Mesenchymal stem cell (in vitro differentiated cells and primary cell): ENCODE measurements around the gene CD59.
"Not testable (repeated sequence)": the region's sequence is repeated elsewhere in the genome, so short reads cannot be mapped to it uniquely, and the experiment has no call there.

Source experiments
- DNase-seq: peaks from one replicate; pipeline ENCODE4 v3.0.0-alpha.2; 2013
- H2AFZ ChIP-seq: one replicate; pipeline ENCODE4 v1.6.1; 2013; ENCODE audit warnings: low read depth, mild to moderate bottlenecking, control low read depth, inconsistent platforms, low read length, moderate library complexity
- H2AK5ac ChIP-seq: 2 replicates; pipeline ENCODE4 v1.6.1; 2013; ENCODE audit warnings: low read length, moderate library complexity, mild to moderate bottlenecking, inconsistent platforms; ENCODE audit not compliant: severe bottlenecking
- H2BK120ac ChIP-seq: one replicate; pipeline ENCODE4 v1.6.1; 2013; ENCODE audit warnings: low read depth, mild to moderate bottlenecking, inconsistent platforms, low read length, moderate library complexity
- H2BK12ac ChIP-seq, 2 experiments: one replicate each; pipeline ENCODE4 v1.6.1; 2013; ENCODE audit warnings: inconsistent platforms in 2 of 2, low read length in 2 of 2, mild to moderate bottlenecking in 2 of 2, moderate library complexity in 2 of 2, control low read depth in 1 of 2
- H2BK15ac ChIP-seq: one replicate; pipeline ENCODE4 v1.6.1; 2013; ENCODE audit warnings: mild to moderate bottlenecking, low read depth, inconsistent platforms; ENCODE audit not compliant: poor library complexity, severe bottlenecking
- H2BK5ac ChIP-seq: 2 replicates; pipeline ENCODE4 v1.6.1; 2013; ENCODE audit warnings: low read depth, mild to moderate bottlenecking, low read length, control low read depth, inconsistent platforms; ENCODE audit not compliant: poor library complexity, severe bottlenecking
- H3K14ac ChIP-seq, 2 experiments: one replicate each; pipeline ENCODE4 v1.6.1; 2013; ENCODE audit warnings: inconsistent platforms in 2 of 2, low read length in 2 of 2, control low read depth in 1 of 2, mild to moderate bottlenecking in 1 of 2, moderate library complexity in 1 of 2
- H3K18ac ChIP-seq, 2 experiments: one replicate each; pipeline ENCODE4 v1.6.1; 2013; ENCODE audit warnings: inconsistent platforms in 2 of 2, low read length in 2 of 2, control low read depth in 1 of 2, low read depth in 1 of 2, mild to moderate bottlenecking in 1 of 2
- H3K23ac ChIP-seq, 2 experiments: one replicate each; pipeline ENCODE4 v1.6.1; 2013; ENCODE audit warnings: inconsistent platforms in 2 of 2, low read length in 2 of 2, mild to moderate bottlenecking in 2 of 2, moderate library complexity in 2 of 2, control low read depth in 1 of 2
- H3K27ac ChIP-seq: 2 replicates; pipeline ENCODE4 v1.5.1; 2013; ENCODE audit warnings: mild to moderate bottlenecking, moderate library complexity, low read length, control low read depth, inconsistent platforms; ENCODE audit not compliant: poor library complexity, severe bottlenecking
- H3K27me3 ChIP-seq, 2 experiments: 2 replicates each; pipeline versions ENCODE4 v1.6.1 to v1.7.0; 2013; ENCODE audit warnings: low read length in 2 of 2, mild to moderate bottlenecking in 2 of 2, moderate library complexity in 2 of 2, control low read depth in 1 of 2, inconsistent platforms in 1 of 2; ENCODE audit not compliant: control insufficient read depth in 1 of 2, insufficient read depth in 1 of 2
- H3K36me3 ChIP-seq, 2 experiments: 2 replicates each; pipeline versions ENCODE4 v1.6.1 to v1.7.0; 2013; ENCODE audit warnings: low read length in 2 of 2, control low read depth in 1 of 2, inconsistent platforms in 1 of 2, low read depth in 1 of 2, mild to moderate bottlenecking in 1 of 2; ENCODE audit not compliant: insufficient read depth in 2 of 2, control insufficient read depth in 1 of 2
- H3K4ac ChIP-seq, 2 experiments: one replicate each; pipeline ENCODE4 v1.6.1; 2013; ENCODE audit warnings: inconsistent platforms in 2 of 2, low read length in 2 of 2, mild to moderate bottlenecking in 2 of 2, moderate library complexity in 2 of 2, control low read depth in 1 of 2, low read depth in 1 of 2
- H3K4me1 ChIP-seq: 2 replicates; pipeline ENCODE4 v1.6.1; 2013; ENCODE audit warnings: low read depth, low read length, control low read depth; ENCODE audit not compliant: control insufficient read depth, insufficient read depth
- H3K4me2 ChIP-seq: 2 replicates; pipeline ENCODE4 v1.6.1; 2013; ENCODE audit warnings: low read length, mild to moderate bottlenecking, inconsistent platforms; ENCODE audit not compliant: poor library complexity, severe bottlenecking
- H3K4me3 ChIP-seq, 2 experiments: 2 replicates each; pipeline versions ENCODE4 v1.5.1 to v1.7.0; 2013; ENCODE audit warnings: low read length in 2 of 2, mild to moderate bottlenecking in 2 of 2, control low read depth in 1 of 2, low read depth in 1 of 2; ENCODE audit not compliant: insufficient read depth in 1 of 2
- H3K79me1 ChIP-seq: replicated peaks from 2 replicates; pipeline ENCODE4 v1.6.1; 2013; ENCODE audit warnings: mild to moderate bottlenecking, control low read depth, low read length, inconsistent platforms; ENCODE audit not compliant: poor library complexity, severe bottlenecking
- H3K9ac ChIP-seq: 2 replicates; pipeline ENCODE4 v1.7.0; 2013; ENCODE audit warnings: mild to moderate bottlenecking, low read length, moderate library complexity
- H3K9me3 ChIP-seq: 2 replicates; pipeline ENCODE4 v1.7.0; 2013; ENCODE audit warnings: mild to moderate bottlenecking, low read length; ENCODE audit not compliant: control insufficient read depth
- H4K8ac ChIP-seq: one replicate; pipeline ENCODE4 v1.6.1; 2013; ENCODE audit warnings: inconsistent platforms, mild to moderate bottlenecking, low read length, moderate library complexity
- H4K91ac ChIP-seq: one replicate; pipeline ENCODE4 v1.6.1; 2013; ENCODE audit warnings: mild to moderate bottlenecking, low read length, inconsistent platforms
- WGBS: methylation state at CpG from one replicate; pipeline ENCODE4 v1.1.7; 2013; ENCODE audit warnings: mixed read lengths; 5-methylcytosine and 5-hydroxymethylcytosine counted together

The CD59 gene

DNA sequence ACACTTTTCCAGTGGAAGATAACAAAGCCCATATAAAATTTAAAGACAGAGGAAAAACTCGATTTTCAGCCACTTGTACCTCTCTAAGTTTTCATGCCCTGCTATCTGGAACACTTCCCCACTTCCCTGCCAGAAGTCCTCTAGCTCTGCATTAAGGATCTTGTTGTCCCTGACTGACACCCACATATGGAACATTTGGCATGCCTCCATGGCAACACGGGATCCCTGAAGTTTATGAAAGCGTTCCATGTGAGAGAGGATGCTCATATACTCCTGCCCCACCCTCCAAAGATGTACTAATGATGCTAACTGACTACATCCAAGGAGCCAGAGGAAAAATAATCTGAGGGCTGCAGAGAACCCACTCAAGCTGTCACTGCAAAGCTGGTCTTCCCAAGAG, 26.8 kb downstream of the CD59 start:
- Histone ChIP-seq H3K4ac (no peak overlapping the region), H3K14ac (no peak overlapping the region), H3K9ac (no peak overlapping the region), H3K4me3 (no peak overlapping the region), H3K4me1 (peaks cover 2% of the 10 kb centered on the region), H2AK5ac (no peak overlapping the region), H3K18ac (no peak overlapping the region), H3K23ac (no peak overlapping the region), H3K9me3 (no peaks in the 10 kb centered on the region), H3K27ac (no peak overlapping the region), H2AFZ (no peak overlapping the region), H3K79me1 (peaks cover 24% of the 10 kb centered on the region), H4K91ac (no peak overlapping the region), H2BK5ac (no peak overlapping the region), H2BK120ac (no peak overlapping the region), H3K36me3 (peaks cover 25 to 99% of the 10 kb centered on the region in 2 experiments), H4K8ac (no peak overlapping the region), H3K27me3 (no peaks in the 10 kb centered on the region), H2BK15ac (no peak overlapping the region), H2BK12ac (no peak overlapping the region), H3K4me2 (no peak overlapping the region)
- DNase-seq: no peak
- WGBS: 97% methylated on average over 3 of the region's 3 CpGs

DNA sequence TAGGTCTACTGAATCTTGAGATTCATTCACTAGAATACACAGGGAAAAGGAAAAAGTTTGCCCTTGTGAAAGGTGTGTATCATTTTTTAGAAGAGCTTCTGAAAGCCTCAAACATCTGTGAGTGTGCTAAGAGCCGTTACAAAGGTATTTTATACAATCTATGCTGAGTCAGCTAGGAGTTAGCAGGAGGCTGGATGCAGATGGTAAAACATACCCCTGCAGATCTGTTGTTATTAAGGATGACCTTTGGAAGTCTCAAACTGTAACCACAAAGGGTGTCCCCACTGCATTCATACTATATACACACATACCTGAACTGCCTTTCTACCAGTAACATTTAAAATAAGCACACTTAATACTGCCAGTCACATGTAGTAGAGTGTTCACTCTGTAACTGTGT, 27.2 kb downstream of the CD59 start:
- peaks cover 25 to 99% of the 10 kb centered on the region in 2 experiments for H3K36me3 ChIP-seq
- H2BK12ac ChIP-seq: no peak overlapping the region
- no peak overlapping the region for H2AK5ac ChIP-seq
- no peak overlapping the region for H3K4me2 ChIP-seq
- no peak overlapping the region for H4K8ac ChIP-seq
- H3K18ac ChIP-seq: no peak overlapping the region
- no peak for DNase-seq
- no peak overlapping the region for H2AFZ ChIP-seq
- H3K4me3 ChIP-seq: no peak overlapping the region
- H3K23ac ChIP-seq: no peak overlapping the region
- H3K14ac ChIP-seq: no peak overlapping the region
- no peak overlapping the region for H2BK5ac ChIP-seq
- H3K27ac ChIP-seq: no peak overlapping the region
- H2BK15ac ChIP-seq: no peak overlapping the region
- no peak overlapping the region for H2BK120ac ChIP-seq
- H3K4me1 ChIP-seq: peaks cover 3% of the 10 kb centered on the region
- no peak overlapping the region for H4K91ac ChIP-seq
- H3K27me3 ChIP-seq: no peaks in the 10 kb centered on the region
- peaks cover 24% of the 10 kb centered on the region for H3K79me1 ChIP-seq
- H3K9me3 ChIP-seq: no peaks in the 10 kb centered on the region
- no peak overlapping the region for H3K4ac ChIP-seq
- 69% methylated on average over 1 of the region's 1 CpG for WGBS
- no peak overlapping the region for H3K9ac ChIP-seq

DNA sequence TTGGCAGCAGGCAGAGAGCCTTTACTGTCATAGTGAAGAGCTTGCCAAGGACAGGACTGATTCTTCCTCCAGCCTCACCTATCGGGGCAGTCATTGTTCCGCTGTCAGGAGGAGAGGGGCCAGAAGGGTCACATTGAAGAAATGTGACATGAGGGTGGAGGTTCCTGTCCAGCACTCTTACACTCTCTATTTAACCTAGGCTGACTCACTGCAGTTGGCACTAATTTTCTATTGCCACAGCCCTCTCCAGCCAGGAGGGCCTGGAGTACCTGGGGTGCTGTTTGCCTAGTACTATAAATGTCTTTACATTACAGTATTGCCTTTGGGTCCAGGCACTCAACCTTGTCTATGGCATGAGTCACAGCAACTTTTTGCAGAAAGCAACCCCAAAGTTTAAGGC, 28.4 kb downstream of the CD59 start:
- H4K91ac ChIP-seq, H3K23ac ChIP-seq, H3K9me3 ChIP-seq, DNase-seq, H3K27ac ChIP-seq, H3K4ac ChIP-seq, H2AK5ac ChIP-seq, H3K4me3 ChIP-seq, H4K8ac ChIP-seq, H2BK5ac ChIP-seq, H3K4me2 ChIP-seq, H2BK12ac ChIP-seq, H3K9ac ChIP-seq, H2AFZ ChIP-seq, H3K27me3 ChIP-seq, H2BK15ac ChIP-seq, H3K4me1 ChIP-seq, H2BK120ac ChIP-seq, H3K14ac ChIP-seq, H3K18ac ChIP-seq: not testable (repeated sequence)
- peaks cover 25 to 91% of the 10 kb centered on the region in 2 experiments for H3K36me3 ChIP-seq
- WGBS: no CpG with 5 or more reads among the region's 2 CpGs
- H3K79me1 ChIP-seq: peaks cover 27% of the 10 kb centered on the region

DNA sequence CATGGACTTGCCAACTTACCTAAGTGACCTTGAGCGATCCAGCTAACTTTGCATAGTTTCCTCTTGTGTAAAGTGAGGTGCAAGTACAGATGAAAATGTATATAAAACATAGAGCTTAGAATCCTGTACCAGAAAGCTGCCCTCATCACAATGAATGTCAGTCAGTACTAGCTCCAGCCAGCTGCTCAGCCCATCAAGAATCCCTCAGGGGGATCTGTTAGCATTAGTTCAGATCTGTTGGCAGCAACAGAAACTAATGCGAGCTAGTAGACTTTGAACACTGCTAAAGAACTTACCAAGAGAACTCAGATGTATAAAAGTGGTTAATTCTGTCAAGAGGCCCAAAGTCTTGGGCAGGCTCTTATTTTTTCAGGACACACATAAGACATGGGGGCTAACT, 29.3 kb downstream of the CD59 start:
- no peak overlapping the region for H2BK5ac ChIP-seq
- 93% methylated on average over 2 of the region's 2 CpGs for WGBS
- DNase-seq: no peak

More for the DNA sequence above, 29.3 kb downstream of the CD59 start:
- H2BK15ac ChIP-seq: no peak overlapping the region
- H3K4me3 ChIP-seq: no peak overlapping the region
- no peak overlapping the region for H4K8ac ChIP-seq
- no peak overlapping the region for H2AK5ac ChIP-seq
- H3K4me2 ChIP-seq: no peak overlapping the region
- no peaks in the 10 kb centered on the region for H3K9me3 ChIP-seq
- no peak overlapping the region for H3K23ac ChIP-seq
- no peak overlapping the region for H2BK12ac ChIP-seq
- peak overlapping the region; percentile 36 for H3K9ac ChIP-seq
- peaks cover 11% of the 10 kb centered on the region for H3K4me1 ChIP-seq
- H3K14ac ChIP-seq: no peak overlapping the region
- no peak overlapping the region for H2AFZ ChIP-seq
- H3K27ac ChIP-seq: no peak overlapping the region
- H4K91ac ChIP-seq: no peak overlapping the region
- peaks cover 25 to 82% of the 10 kb centered on the region in 2 experiments for H3K36me3 ChIP-seq
- H3K79me1 ChIP-seq: peaks cover 25% of the 10 kb centered on the region
- no peak overlapping the region for H3K18ac ChIP-seq
- H2BK120ac ChIP-seq: no peak overlapping the region
- H3K4ac ChIP-seq: no peak overlapping the region
- H3K27me3 ChIP-seq: no peaks in the 10 kb centered on the region
